ENCODE results near the gene FBXO48. TPM values are rescaled to one million over a fixed set of nuclear protein-coding genes. Genes with fewer than 3 reads are reported as not detected.

FBXO48 gene
- total and polyA plus RNA-seq, 10 of the 15 experiments (the other 5 are each of a cell fraction or from before 2014, with no cell fraction given), result 0.56 to 2.3 (median 1.2) TPM

GRCh38 chr2:68425503-68425902, 41.6 kb downstream of the FBXO48 start:
- SMC1A ChIA-PET (ENCODE audit: uncharacterized antibody, unreplicated experiment), result interaction anchor here (0.7 to 11.0 kb wide), 15 partner anchors 11 to 241 kb away, joined by 3 to 200 read pairs (median 6); no protein-coding TSS in a partner anchor
- H2AFZ ChIP-seq (ENCODE audit: control insufficient read depth, low read depth, low read length), result no peak overlapping the region

More at GRCh38 chr2:68425503-68425902, 41.6 kb downstream of the FBXO48 start:
- no peaks in the 10 kb centered on the region for H3K36me3 ChIP-seq (ENCODE audit: control insufficient read depth in 2 of 2, insufficient read depth in 2 of 2, low read length in 1 of 2)
- H3K27ac ChIP-seq (ENCODE audit: control insufficient read depth, insufficient read depth), result peak overlapping the region; percentile 88
- H3K4me3 ChIP-seq, result no peak overlapping the region
- ChIA-PET CTCF (interaction anchor here (0.8 to 8.8 kb wide), 6 partner anchors 11 to 64 kb away, joined by 3 to 91 read pairs (median 7); partner anchors contain the start of gene PLEK), RAD21 (ENCODE audit: unreplicated experiment) (interaction anchor here (0.7 to 7.8 kb wide), 10 partner anchors 9 to 41 kb away, joined by 3 to 116 read pairs (median 4); no protein-coding TSS in a partner anchor), POLR2A (interaction anchor here (1.4 to 6.3 kb wide), 6 partner anchors 10 to 58 kb away, joined by 3 to 69 read pairs (median 16); no protein-coding TSS in a partner anchor)
- FAIRE-seq, result no peak
- no peak overlapping the region for H3K4me2 ChIP-seq (ENCODE audit: control insufficient read depth, insufficient read depth)
- BruUV-seq (replicated peaks), result no TSS peak
- no peaks in the 10 kb centered on the region for H4K20me1 ChIP-seq (ENCODE audit: control insufficient read depth, insufficient read depth)
- 27% methylated on average over 3 of the region's 3 CpGs for WGBS (ENCODE audit: insufficient coverage, insufficient replicate concordance, low lambda C conversion rate, missing lambda C conversion rate)
- no peaks in the 10 kb centered on the region; the same call in 2 of the 3 replicates for H3K9me3 ChIP-seq (replicated peaks; ENCODE audit: control insufficient read depth, insufficient read depth, low read length)
- H3K27me3 ChIP-seq (replicated peaks in 1 of 2; ENCODE audit: control insufficient read depth in 2 of 2, insufficient read depth in 2 of 2, low read length in 1 of 2), result no peaks in the 10 kb centered on the region
- no peak for DNase-seq (ENCODE audit: low read depth, low spot score)
- in situ Hi-C loops (cut with MboI), result loop anchor here (25.0 kb wide), 1 partner anchor 1988 kb away; the partner anchor contains the start of gene MEIS1
- H3K9ac ChIP-seq (ENCODE audit: control insufficient read depth, insufficient read depth, low read length), result no peak overlapping the region
- TF ChIP-seq SPI1 (IDR thresholded peaks at IDR 0.05; ENCODE audit: borderline replicate concordance, insufficient read depth, low read depth, low read length), result peak; percentile 77; the same call in 1 of the 2 replicates
- TF ChIP-seq ELK1 (IDR thresholded peaks at IDR 0.05; ENCODE audit: low read depth, low read length), result no peak
- no peaks in the 10 kb centered on the region; the same call in 1 of the 2 replicates for H3K79me2 ChIP-seq (ENCODE audit: control insufficient read depth, insufficient read depth, low read length)
- peaks cover 57% of the 10 kb centered on the region for H3K4me1 ChIP-seq (ENCODE audit: control insufficient read depth, insufficient read depth, low read length)
- intact Hi-C loops (cut with micrococcal nuclease; ENCODE audit: unreplicated experiment), result no loop called here
- ATAC-seq, result no peak
